ENCODE data around the gene OR2T11. TPM values are rescaled to one million over a fixed set of nuclear protein-coding genes. Genes with fewer than 3 reads are reported as not detected.

Gene OR2T11
- total and polyA plus RNA-seq, 2 donors (not counting 3 experiments of a cell fraction or from before 2014, with no cell fraction given), result not detected

DNA sequence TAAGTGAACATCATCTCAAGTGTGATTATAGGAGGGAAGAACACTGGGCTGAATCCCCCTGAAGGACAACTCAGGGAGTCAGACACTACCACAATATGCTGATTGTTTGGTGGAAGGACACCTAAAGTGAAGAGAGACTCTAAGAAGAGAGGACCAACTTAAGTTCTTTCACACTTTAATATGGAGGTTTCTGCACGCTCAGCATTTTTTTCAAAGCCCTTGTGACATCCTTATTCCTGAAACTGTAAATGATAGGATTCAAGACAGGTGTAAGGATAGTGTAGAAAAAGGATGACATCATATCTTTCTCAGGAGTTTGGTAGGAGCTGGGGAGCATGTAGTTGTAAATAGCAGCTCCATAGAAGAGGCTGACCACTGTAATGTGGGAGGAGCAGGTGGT is 42.2 kb downstream of the OR2T11 start:
- ChIA-PET POLR2A (no interaction called here), CTCF (no interaction called here)
- Histone ChIP-seq H3K9me1 (replicated peaks; ENCODE audit: control insufficient read depth, extremely low read depth, insufficient read depth, low read length) (no peaks in the 10 kb centered on the region), H3K27me3 (ENCODE audit: control insufficient read depth in 2 of 2, insufficient read depth in 2 of 2, low read length in 2 of 2) (no peaks in the 10 kb centered on the region), H2AFZ (ENCODE audit: low read depth, low read length) (no peak overlapping the region), H3K4me3 (replicated peaks in 1 of 3; ENCODE audit: insufficient read depth in 1 of 3, low read depth in 1 of 3, low read length in 3 of 3) (no peak overlapping the region), H3K9me3 (replicated peaks; ENCODE audit: control insufficient read depth, insufficient read depth, low read length) (no peaks in the 10 kb centered on the region), H3K79me2 (ENCODE audit: control insufficient read depth, insufficient read depth, low read length) (no peaks in the 10 kb centered on the region), H4K20me1 (replicated peaks; ENCODE audit: control insufficient read depth, extremely low read depth, insufficient read depth, low read length) (no peaks in the 10 kb centered on the region), H3K4me1 (ENCODE audit: control insufficient read depth, extremely low read depth, insufficient read depth, low read length) (no peaks in the 10 kb centered on the region), H3K36me3 (ENCODE audit: control insufficient read depth in 2 of 2, extremely low read depth in 1 of 2, insufficient read depth in 2 of 2, low read length in 2 of 2) (no peaks in the 10 kb centered on the region), H3K4me2 (ENCODE audit: insufficient read depth, low read length) (no peak overlapping the region), H3K9ac (replicated peaks; ENCODE audit: extremely low read depth, insufficient read depth, low read length) (no peak overlapping the region), H3K27ac (ENCODE audit: insufficient read depth, low read depth, low read length) (no peak overlapping the region)
- no peak for FAIRE-seq
- DNase-seq (ENCODE audit: low read depth, low spot score), result no peak
- TF ChIP-seq POLR2AphosphoS5 (IDR thresholded peaks at IDR 0.05; ENCODE audit: insufficient read depth, low read depth, low read length) (no peak), EZH2 (IDR thresholded peaks at IDR 0.05; ENCODE audit: borderline replicate concordance, low read depth, low read length, severe bottlenecking) (no peak), MYC (IDR thresholded peaks at IDR 0.05; ENCODE audit: low read depth, low read length) (no peak), POLR2A (IDR thresholded peaks at IDR 0.05; ENCODE audit: low read depth, low read length) (no peak), FOS (IDR thresholded peaks at IDR 0.05; ENCODE audit: borderline replicate concordance, insufficient read depth, low read length) (no peak), GATA2 (IDR thresholded peaks at IDR 0.05; ENCODE audit: insufficient read depth, insufficient read length, low read depth, low read length) (no peak)
- TF ChIP-seq, protein P1, sequence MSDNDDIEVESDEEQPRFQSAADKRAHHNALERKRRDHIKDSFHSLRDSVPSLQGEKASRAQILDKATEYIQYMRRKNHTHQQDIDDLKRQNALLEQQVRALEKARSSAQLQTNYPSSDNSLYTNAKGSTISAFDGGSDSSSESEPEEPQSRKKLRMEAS (IDR thresholded peaks at IDR 0.05; ENCODE audit: insufficient read depth, insufficient read length), result no peak
- TF ChIP-seq, protein P2, sequence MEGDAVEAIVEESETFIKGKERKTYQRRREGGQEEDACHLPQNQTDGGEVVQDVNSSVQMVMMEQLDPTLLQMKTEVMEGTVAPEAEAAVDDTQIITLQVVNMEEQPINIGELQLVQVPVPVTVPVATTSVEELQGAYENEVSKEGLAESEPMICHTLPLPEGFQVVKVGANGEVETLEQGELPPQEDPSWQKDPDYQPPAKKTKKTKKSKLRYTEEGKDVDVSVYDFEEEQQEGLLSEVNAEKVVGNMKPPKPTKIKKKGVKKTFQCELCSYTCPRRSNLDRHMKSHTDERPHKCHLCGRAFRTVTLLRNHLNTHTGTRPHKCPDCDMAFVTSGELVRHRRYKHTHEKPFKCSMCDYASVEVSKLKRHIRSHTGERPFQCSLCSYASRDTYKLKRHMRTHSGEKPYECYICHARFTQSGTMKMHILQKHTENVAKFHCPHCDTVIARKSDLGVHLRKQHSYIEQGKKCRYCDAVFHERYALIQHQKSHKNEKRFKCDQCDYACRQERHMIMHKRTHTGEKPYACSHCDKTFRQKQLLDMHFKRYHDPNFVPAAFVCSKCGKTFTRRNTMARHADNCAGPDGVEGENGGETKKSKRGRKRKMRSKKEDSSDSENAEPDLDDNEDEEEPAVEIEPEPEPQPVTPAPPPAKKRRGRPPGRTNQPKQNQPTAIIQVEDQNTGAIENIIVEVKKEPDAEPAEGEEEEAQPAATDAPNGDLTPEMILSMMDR (IDR thresholded peaks at IDR 0.05; ENCODE audit: extremely low read depth in 1 of 2, insufficient read depth in 1 of 2, low read depth in 1 of 2, low read length in 2 of 2), result no peak
- dilution Hi-C loops (cut with MboI; ENCODE audit: extremely low pct_ligation_motif_present, low sequenced_read_pairs) (no loop called here), intact Hi-C loops (cut with micrococcal nuclease) (no loop called here)
- BruUV-seq (replicated peaks), result no TSS peak

Data from endothelial cell of umbilical vein (primary cell).